B cell (primary cell): ENCODE measurements around the gene ARHGAP27.

Source experiments
- CTCF ChIP-seq: fragments of 200-600 bp; IDR thresholded peaks from one replicate; pipeline ENCODE4 v1.8.0; 2022; ENCODE audit warnings: antibody characterized with exemption, mild to moderate bottlenecking
- EZH2 ChIP-seq: IDR thresholded peaks from 2 replicates; pipeline ENCODE4 v1.6.1; 2012; ENCODE audit warnings: borderline replicate concordance, low read depth, mild to moderate bottlenecking, moderate library complexity, low read length; ENCODE audit not compliant: insufficient read depth, poor library complexity, severe bottlenecking

- TF ChIP-seq CTCF (peak; percentile 98), EZH2 (no peak)
These were observed 47.2 kb downstream of the ARHGAP27 start for GRCh38 chr17:45385331-45385997.
